Astrocyte (in vitro differentiated cells and primary cell): Measurements from ENCODE around the gene TTC7B. TPM values are rescaled to one million over a fixed set of nuclear protein-coding genes. Genes with fewer than 3 reads are reported as not detected.
"Not testable (repeated sequence)": the region's sequence is repeated elsewhere in the genome, so short reads cannot be mapped to it uniquely, and the experiment has no call there.

Source experiments
- DNase-seq: peaks from one replicate; pipeline ENCODE4 v3.0.0-alpha.2; 2010; ENCODE audit warnings: low read depth
- FAIRE-seq: peaks from 2 replicates; lab custom pipeline; 2011; peaks lifted over from hg19 to GRCh38; lab: Jason Lieb, UNC
- H2AFZ ChIP-seq: 2 replicates; pipeline ENCODE4 v1.6.0; 2012; ENCODE audit warnings: low read depth, low read length, inconsistent platforms
- H3K27ac ChIP-seq: 2 replicates; pipeline ENCODE4 v1.5.1; 2011; ENCODE audit warnings: low read depth, low read length, inconsistent platforms
- H3K27me3 ChIP-seq: 2 replicates; pipeline ENCODE4 v1.6.0; 2011; ENCODE audit warnings: low read length, inconsistent platforms; ENCODE audit not compliant: insufficient read depth
- H3K36me3 ChIP-seq: 2 replicates; pipeline ENCODE4 v1.5.1; 2011; ENCODE audit warnings: low read length, inconsistent platforms; ENCODE audit not compliant: insufficient read depth
- H3K4me1 ChIP-seq: 2 replicates; pipeline ENCODE4 v1.5.1; 2011; ENCODE audit warnings: low read length, inconsistent platforms; ENCODE audit not compliant: insufficient read depth
- H3K4me2 ChIP-seq: 2 replicates; pipeline ENCODE4 v1.6.0; 2012; ENCODE audit warnings: low read length, inconsistent platforms
- H3K4me3 ChIP-seq: 2 replicates; pipeline ENCODE4 v1.5.1; 2011; ENCODE audit warnings: low read depth, mild to moderate bottlenecking, low read length, inconsistent platforms; ENCODE audit not compliant: insufficient read depth
- H3K79me2 ChIP-seq: 2 replicates; pipeline ENCODE4 v1.6.0; 2012; ENCODE audit warnings: mild to moderate bottlenecking, low read length, inconsistent platforms; ENCODE audit not compliant: insufficient read depth
- H3K9ac ChIP-seq: 2 replicates; pipeline ENCODE4 v1.6.0; 2012; ENCODE audit warnings: mild to moderate bottlenecking, low read length, inconsistent platforms
- H3K9me3 ChIP-seq: 2 replicates; pipeline ENCODE4 v1.5.1; 2012; ENCODE audit warnings: low read depth, mild to moderate bottlenecking, low read length, inconsistent platforms; ENCODE audit not compliant: insufficient read depth
- H4K20me1 ChIP-seq: 2 replicates; pipeline ENCODE4 v1.6.0; 2012; ENCODE audit warnings: low read length, inconsistent platforms; ENCODE audit not compliant: insufficient read depth
- H3K27ac Mint-ChIP-seq: one replicate; pipeline ENCODE4 v1.8.0; 2021; ENCODE audit warnings: mild to moderate bottlenecking, mixed read lengths; ENCODE audit not compliant: unreplicated experiment
- H3K27me3 Mint-ChIP-seq: one replicate; pipeline ENCODE4 v1.8.0; 2021; ENCODE audit warnings: low read depth, mixed read lengths; ENCODE audit not compliant: unreplicated experiment
- H3K36me3 Mint-ChIP-seq: one replicate; pipeline ENCODE4 v1.8.0; 2021; ENCODE audit warnings: low read depth, mixed read lengths; ENCODE audit not compliant: unreplicated experiment
- H3K4me1 Mint-ChIP-seq: one replicate; pipeline ENCODE4 v1.8.0; 2021; ENCODE audit warnings: low read depth, mixed read lengths; ENCODE audit not compliant: unreplicated experiment
- H3K4me3 Mint-ChIP-seq: one replicate; pipeline ENCODE4 v1.8.0; 2021; ENCODE audit warnings: mild to moderate bottlenecking, moderate library complexity, mixed read lengths; ENCODE audit not compliant: unreplicated experiment
- H3K9me3 Mint-ChIP-seq: one replicate; pipeline ENCODE4 v1.8.0; 2021; ENCODE audit warnings: mild to moderate bottlenecking, mixed read lengths; ENCODE audit not compliant: unreplicated experiment
- CTCF ChIP-seq: IDR thresholded peaks from 2 replicates; pipeline ENCODE4 v1.5.1; 2011; ENCODE audit warnings: low read depth, mild to moderate bottlenecking, inconsistent platforms, low read length, moderate library complexity; ENCODE audit not compliant: insufficient read depth
- EZH2 ChIP-seq: IDR thresholded peaks from 2 replicates; pipeline ENCODE4 v1.6.1; 2012; ENCODE audit warnings: mild to moderate bottlenecking, low read length, inconsistent platforms; ENCODE audit not compliant: insufficient read depth
- total RNA-seq: library from RNA; stranded (reverse); gene quantifications from 2 replicates; pipeline ENCODE4 v1.2.1, GENCODE V29; 2021

Gene TTC7B
- total RNA-seq, 1 donor from 2014 or later = 42.1 TPM

- no peaks in the 10 kb centered on the region for H3K4me1 ChIP-seq
These were observed 23.6 kb upstream of the TTC7B start for GRCh38 chr14:90839889-90840266.

GRCh38 chr14:90839024-90839888, 23.0 kb upstream of the TTC7B start:
- Mint-ChIP-seq H3K9me3 (peaks cover 8% of the 10 kb centered on the region), H3K36me3 (no peaks in the 10 kb centered on the region), H3K27ac (no peak overlapping the region), H3K4me3 (no peak overlapping the region), H3K27me3 (peaks cover 5% of the 10 kb centered on the region), H3K4me1 (peaks cover 9% of the 10 kb centered on the region)
- Histone ChIP-seq H3K9me3 (no peaks in the 10 kb centered on the region), H2AFZ (peak overlapping the region; percentile 5), H3K4me1 (no peaks in the 10 kb centered on the region), H3K4me3 (no peak overlapping the region), H4K20me1 (no peaks in the 10 kb centered on the region), H3K27me3 (no peaks in the 10 kb centered on the region), H3K27ac (no peak overlapping the region), H3K79me2 (no peaks in the 10 kb centered on the region), H3K36me3 (no peaks in the 10 kb centered on the region), H3K9ac (no peak overlapping the region), H3K4me2 (no peak overlapping the region)
- FAIRE-seq = no peak
- peak; percentile 22 for DNase-seq
- TF ChIP-seq EZH2 = no peak
- no peak for TF ChIP-seq CTCF

More at GRCh38 chr14:90839889-90840266, 23.6 kb upstream of the TTC7B start:
- TF ChIP-seq CTCF (no peak), EZH2 (no peak)
- H3K27ac ChIP-seq = no peak overlapping the region
- no peak overlapping the region for H3K4me2 ChIP-seq
- no peaks in the 10 kb centered on the region for H3K27me3 ChIP-seq
- H3K4me3 ChIP-seq = no peak overlapping the region
- H2AFZ ChIP-seq = no peak overlapping the region
- no peaks in the 10 kb centered on the region for H3K36me3 ChIP-seq
- Mint-ChIP-seq H3K9me3 (peaks cover 8% of the 10 kb centered on the region), H3K4me3 (no peak overlapping the region), H3K4me1 (peaks cover 9% of the 10 kb centered on the region), H3K27me3 (peaks cover 5% of the 10 kb centered on the region), H3K36me3 (no peaks in the 10 kb centered on the region), H3K27ac (no peak overlapping the region)
- DNase-seq = no peak
- H4K20me1 ChIP-seq = no peaks in the 10 kb centered on the region
- no peak overlapping the region for H3K9ac ChIP-seq
- H3K9me3 ChIP-seq = no peaks in the 10 kb centered on the region
- FAIRE-seq = no peak
- H3K79me2 ChIP-seq = no peaks in the 10 kb centered on the region

GRCh38 chr14:90838531-90838930, 22.3 kb upstream of the TTC7B start:
- H2AFZ ChIP-seq, H3K9me3 ChIP-seq, H3K9ac ChIP-seq, DNase-seq, H3K27ac ChIP-seq, H4K20me1 ChIP-seq, H3K36me3 ChIP-seq, H3K4me2 ChIP-seq, FAIRE-seq, H3K27ac Mint-ChIP-seq, H3K27me3 Mint-ChIP-seq, H3K27me3 ChIP-seq, H3K4me3 ChIP-seq, H3K9me3 Mint-ChIP-seq, H3K4me1 Mint-ChIP-seq, H3K79me2 ChIP-seq, H3K4me3 Mint-ChIP-seq, H3K36me3 Mint-ChIP-seq, H3K4me1 ChIP-seq: not testable (repeated sequence)
